ENCODE results near the gene SYT2.
A peak's percentile ranks its signal among the peaks of the same experiment; 100 is the strongest.

Gene SYT2

GRCh38 chr1:202671399-202671798 is 38.9 kb downstream of the SYT2 start:
- DNase-seq: peak; percentile 76

- no peak for DNase-seq
These were observed 44.8 kb downstream of the SYT2 start for GRCh38 chr1:202665417-202665816.

- DNase-seq: no peak
These were observed 46.2 kb downstream of the SYT2 start for GRCh38 chr1:202664083-202664482.

GRCh38 chr1:202663131-202663530 is 47.1 kb downstream of the SYT2 start:
- DNase-seq: no peak

GRCh38 chr1:202662081-202662480 is 48.2 kb downstream of the SYT2 start:
- DNase-seq: no peak

- peak; percentile 44 for DNase-seq
These were observed 49.0 kb downstream of the SYT2 start for GRCh38 chr1:202661136-202661845.

- peak; percentile 22 for DNase-seq
These were observed 50.3 kb downstream of the SYT2 start for GRCh38 chr1:202659974-202660373.

- DNase-seq: no peak
These were observed 50.7 kb downstream of the SYT2 start for GRCh38 chr1:202659541-202659940.

GRCh38 chr1:202658769-202659168 is 51.5 kb downstream of the SYT2 start:
- no peak for DNase-seq

GRCh38 chr1:202658251-202658759 is 51.9 kb downstream of the SYT2 start:
- no peak for DNase-seq

GRCh38 chr1:202656951-202657646 is 53.2 kb downstream of the SYT2 start:
- peak; percentile 35 for DNase-seq

GRCh38 chr1:202656057-202656456 is 54.2 kb downstream of the SYT2 start:
- DNase-seq: peak; percentile 45

- no peak for DNase-seq
These were observed 56.2 kb downstream of the SYT2 start for GRCh38 chr1:202654079-202654478.

GRCh38 chr1:202649553-202650392 is 60.5 kb downstream of the SYT2 start:
- no peak for DNase-seq

GRCh38 chr1:202648605-202649226 is 61.5 kb downstream of the SYT2 start:
- DNase-seq: no peak

GRCh38 chr1:202645097-202645476 is 65.2 kb downstream of the SYT2 start:
- DNase-seq: no peak

- peak; percentile 25 for DNase-seq
These were observed 65.8 kb downstream of the SYT2 start for GRCh38 chr1:202644219-202645096.

- no peak for DNase-seq
These were observed 66.6 kb downstream of the SYT2 start for GRCh38 chr1:202643397-202644218.

- no peak for DNase-seq
These were observed 67.5 kb downstream of the SYT2 start for GRCh38 chr1:202642619-202643291.

GRCh38 chr1:202642212-202642611 is 68.0 kb downstream of the SYT2 start:
- no peak for DNase-seq
